Coronary artery (tissue), 2 donors: ENCODE data around the gene TCP11L2.
A peak's percentile ranks its signal among the peaks of the same experiment; 100 is the strongest.

ENCODE experiments used
- DNase-seq: peaks from one replicate; pipeline ENCODE4 v3.0.0-alpha.2; 2017; ENCODE audit warnings: low spot score
- H3K27ac ChIP-seq, 2 donors: fragments of 200-600 bp; sonication (generic); one replicate each; pipeline ENCODE4 v1.5.1; 2016 to 2019
- H3K4me3 ChIP-seq: fragments of 200-600 bp; sonication (generic); 2 replicates; pipeline ENCODE4 v1.5.1; 2016; ENCODE audit warnings: mild to moderate bottlenecking, moderate library complexity
- CTCF ChIP-seq: fragments of 200-600 bp; sonication (generic); IDR thresholded peaks from one replicate; pipeline ENCODE4 v1.5.1; 2019; ENCODE audit warnings: antibody characterized with exemption

Gene TCP11L2

GRCh38 chr12:106302401-106303201 is at the start of gene TCP11L2:
TSS of gene TCP11L2 (plus strand) at chr12:106302733. CDS start at chr12:106311076, 8,343 bp downstream.
- H3K27ac ChIP-seq, result peak within 1 kb of the TSS; percentile 97 to 98
- DNase-seq, result peak; percentile 90
- no peak for TF ChIP-seq CTCF
- H3K4me3 ChIP-seq, result peak within 1 kb of the TSS; percentile 96

- TF ChIP-seq CTCF, result no peak
- no peak for DNase-seq
- no peak overlapping the region for H3K27ac ChIP-seq
- H3K4me3 ChIP-seq, result no peak overlapping the region
These were observed 47.8 kb upstream of the TCP11L2 start for GRCh38 chr12:106254724-106255123.

- DNase-seq, result no peak
- H3K4me3 ChIP-seq, result no peak overlapping the region
- no peak for TF ChIP-seq CTCF
- no peak overlapping the region for H3K27ac ChIP-seq
These were observed 47.0 kb upstream of the TCP11L2 start for GRCh38 chr12:106255493-106255892.

GRCh38 chr12:106255952-106256351 is 46.6 kb upstream of the TCP11L2 start:
- no peak overlapping the region for H3K4me3 ChIP-seq
- H3K27ac ChIP-seq, result no peak overlapping the region
- no peak for DNase-seq
- no peak for TF ChIP-seq CTCF

- no peak overlapping the region for H3K27ac ChIP-seq
- no peak for TF ChIP-seq CTCF
- no peak for DNase-seq
- H3K4me3 ChIP-seq, result no peak overlapping the region
These were observed 46.0 kb upstream of the TCP11L2 start for GRCh38 chr12:106256524-106256923.

- Histone ChIP-seq H3K27ac (no peak overlapping the region), H3K4me3 (no peak overlapping the region)
- no peak for DNase-seq
- no peak for TF ChIP-seq CTCF
These were observed 44.3 kb upstream of the TCP11L2 start for GRCh38 chr12:106258226-106258625.

GRCh38 chr12:106258935-106259334 is 43.6 kb upstream of the TCP11L2 start:
- no peak for DNase-seq
- no peak for TF ChIP-seq CTCF
- H3K4me3 ChIP-seq, result no peak overlapping the region
- H3K27ac ChIP-seq, result no peak overlapping the region
